SK-N-SH treated with all-trans-retinoic acid at 6 μM for 48 hours (cell line): ENCODE results near the gene DLG5.

ENCODE experiments used
- ATAC-seq: fragments of 200-7000 bp; cut with Tn5 transposase; 3 replicates; pipeline ENCODE4 v1.9.1; 2020; ENCODE audit warnings: mild to moderate bottlenecking, moderate library complexity
- BACH2 ChIP-seq: fragments of 250-450 bp; sonication (Bioruptor Pico); IDR thresholded peaks from 2 replicates; pipeline ENCODE4 v1.9.0; 2021; ENCODE audit warnings: mild to moderate bottlenecking, borderline replicate concordance
- CSDC2 ChIP-seq: fragments of 250-450 bp; sonication (Bioruptor Pico); IDR thresholded peaks from 2 replicates; pipeline ENCODE4 v1.5.0; 2020; ENCODE audit warnings: mild to moderate bottlenecking, moderate library complexity
- ISL1 ChIP-seq: fragments of 250-450 bp; sonication (Bioruptor Pico); IDR thresholded peaks from 2 replicates; pipeline ENCODE4 v2.1.2; 2022; ENCODE audit warnings: mild to moderate bottlenecking, moderate library complexity
- PPARA ChIP-seq: fragments of 250-450 bp; sonication (Bioruptor Pico); IDR thresholded peaks from 2 replicates; pipeline ENCODE4 v1.5.0; 2020; ENCODE audit warnings: mild to moderate bottlenecking, borderline replicate concordance
- RARB ChIP-seq: fragments of 250-450 bp; sonication (Bioruptor Pico); IDR thresholded peaks from 2 replicates; pipeline ENCODE4 v1.8.0; 2021; ENCODE audit warnings: mild to moderate bottlenecking, moderate library complexity
- SNAI2 ChIP-seq: fragments of 250-450 bp; sonication (Bioruptor Pico); IDR thresholded peaks from 2 replicates; pipeline ENCODE4 v1.5.0; 2020; ENCODE audit warnings: mild to moderate bottlenecking, moderate library complexity
- TOX ChIP-seq: fragments of 250-450 bp; sonication (Bioruptor Pico); IDR thresholded peaks from 2 replicates; pipeline ENCODE4 v1.8.0; 2021; ENCODE audit warnings: mild to moderate bottlenecking, moderate library complexity, borderline replicate concordance
- ZC3H10 ChIP-seq: fragments of 250-450 bp; sonication (Bioruptor Pico); IDR thresholded peaks from 2 replicates; pipeline ENCODE4 v1.5.1; 2021; ENCODE audit warnings: mild to moderate bottlenecking, moderate library complexity
- ZFP3 ChIP-seq: fragments of 250-450 bp; sonication (Bioruptor Pico); IDR thresholded peaks from 2 replicates; pipeline ENCODE4 v1.5.0; 2020; ENCODE audit warnings: mild to moderate bottlenecking, moderate library complexity
- ZNF565 ChIP-seq: fragments of 450-650 bp; formaldehyde crosslinking; conservative IDR thresholded peaks from 2 replicates; pipeline ENCODE4 v1.5.0; 2020; ENCODE audit warnings: low read depth, mild to moderate bottlenecking, moderate library complexity
- TF ChIP-seq, protein P1 (sequence below): fragments of 250-450 bp; sonication (Bioruptor Pico); IDR thresholded peaks from 2 replicates; pipeline ENCODE4 v1.5.0; 2020; ENCODE audit warnings: mild to moderate bottlenecking, moderate library complexity
- TF ChIP-seq, protein P2 (sequence below): fragments of 250-450 bp; sonication (Bioruptor Pico); IDR thresholded peaks from 2 replicates; pipeline ENCODE4 v1.5.1; 2020; ENCODE audit warnings: low read depth, mild to moderate bottlenecking, moderate library complexity
- TF ChIP-seq, protein P3 (sequence below): fragments of 250-450 bp; sonication (Bioruptor Pico); IDR thresholded peaks from 2 replicates; pipeline ENCODE4 v1.8.0; 2021; ENCODE audit warnings: low read depth, mild to moderate bottlenecking, moderate library complexity, borderline replicate concordance
- TF ChIP-seq, protein P4 (sequence below): fragments of 250-450 bp; sonication (Bioruptor Pico); IDR thresholded peaks from 2 replicates; pipeline ENCODE4 v1.5.1; 2021; ENCODE audit warnings: mild to moderate bottlenecking, moderate library complexity

The DLG5 gene

DNA sequence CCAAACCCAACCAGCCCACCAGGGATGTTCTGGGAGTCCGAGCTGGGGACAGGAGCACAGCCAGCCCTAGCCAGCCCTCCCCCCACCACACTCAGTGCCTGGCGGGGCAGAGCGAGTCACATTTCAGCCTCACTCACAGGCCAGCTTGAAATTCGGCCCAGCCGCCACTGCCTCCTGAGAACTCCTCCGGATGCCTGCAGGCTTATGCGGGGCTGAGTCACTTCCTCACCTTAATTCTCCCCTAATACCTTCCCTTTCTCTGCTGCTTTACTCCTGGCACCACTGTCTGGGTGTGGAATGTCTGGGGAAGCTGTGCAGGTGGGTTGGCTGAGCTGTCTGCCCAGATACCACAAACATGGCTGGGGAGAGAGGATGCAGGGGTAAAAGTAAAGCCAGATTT lies 22.6 kb upstream of the DLG5 start:
- TF ChIP-seq, protein P1, sequence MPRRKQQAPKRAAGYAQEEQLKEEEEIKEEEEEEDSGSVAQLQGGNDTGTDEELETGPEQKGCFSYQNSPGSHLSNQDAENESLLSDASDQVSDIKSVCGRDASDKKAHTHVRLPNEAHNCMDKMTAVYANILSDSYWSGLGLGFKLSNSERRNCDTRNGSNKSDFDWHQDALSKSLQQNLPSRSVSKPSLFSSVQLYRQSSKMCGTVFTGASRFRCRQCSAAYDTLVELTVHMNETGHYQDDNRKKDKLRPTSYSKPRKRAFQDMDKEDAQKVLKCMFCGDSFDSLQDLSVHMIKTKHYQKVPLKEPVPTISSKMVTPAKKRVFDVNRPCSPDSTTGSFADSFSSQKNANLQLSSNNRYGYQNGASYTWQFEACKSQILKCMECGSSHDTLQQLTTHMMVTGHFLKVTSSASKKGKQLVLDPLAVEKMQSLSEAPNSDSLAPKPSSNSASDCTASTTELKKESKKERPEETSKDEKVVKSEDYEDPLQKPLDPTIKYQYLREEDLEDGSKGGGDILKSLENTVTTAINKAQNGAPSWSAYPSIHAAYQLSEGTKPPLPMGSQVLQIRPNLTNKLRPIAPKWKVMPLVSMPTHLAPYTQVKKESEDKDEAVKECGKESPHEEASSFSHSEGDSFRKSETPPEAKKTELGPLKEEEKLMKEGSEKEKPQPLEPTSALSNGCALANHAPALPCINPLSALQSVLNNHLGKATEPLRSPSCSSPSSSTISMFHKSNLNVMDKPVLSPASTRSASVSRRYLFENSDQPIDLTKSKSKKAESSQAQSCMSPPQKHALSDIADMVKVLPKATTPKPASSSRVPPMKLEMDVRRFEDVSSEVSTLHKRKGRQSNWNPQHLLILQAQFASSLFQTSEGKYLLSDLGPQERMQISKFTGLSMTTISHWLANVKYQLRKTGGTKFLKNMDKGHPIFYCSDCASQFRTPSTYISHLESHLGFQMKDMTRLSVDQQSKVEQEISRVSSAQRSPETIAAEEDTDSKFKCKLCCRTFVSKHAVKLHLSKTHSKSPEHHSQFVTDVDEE: no peak
- TF ChIP-seq ZC3H10 (CRISPR knock-in tag) (no peak), ZNF565 (no peak), ZFP3 (no peak)
- TF ChIP-seq, all 23 proteins: peak for 0
- ATAC-seq: peak; percentile 94

DNA sequence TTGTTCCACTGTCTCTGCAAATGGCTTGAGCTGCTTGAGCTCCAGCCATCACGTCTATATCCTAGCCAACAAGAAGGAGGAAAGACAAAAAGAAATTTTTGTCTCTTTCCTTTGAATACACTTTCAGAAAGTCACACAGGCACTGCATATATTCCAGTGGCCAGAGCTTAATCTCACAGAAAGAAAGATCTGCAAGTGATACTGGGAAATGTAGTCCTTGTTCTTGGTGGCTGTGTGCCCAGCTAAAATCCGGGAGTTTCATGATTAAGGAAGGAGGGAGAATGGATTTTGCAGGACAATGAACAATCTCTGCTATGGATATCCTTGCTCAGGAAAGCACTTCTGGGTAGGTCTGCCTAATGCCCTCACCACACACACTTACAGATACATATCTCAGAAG lies 19.5 kb upstream of the DLG5 start:
- TF ChIP-seq PPARA (CRISPR knock-in tag) (no peak), TOX (no peak)
- TF ChIP-seq, protein P2, sequence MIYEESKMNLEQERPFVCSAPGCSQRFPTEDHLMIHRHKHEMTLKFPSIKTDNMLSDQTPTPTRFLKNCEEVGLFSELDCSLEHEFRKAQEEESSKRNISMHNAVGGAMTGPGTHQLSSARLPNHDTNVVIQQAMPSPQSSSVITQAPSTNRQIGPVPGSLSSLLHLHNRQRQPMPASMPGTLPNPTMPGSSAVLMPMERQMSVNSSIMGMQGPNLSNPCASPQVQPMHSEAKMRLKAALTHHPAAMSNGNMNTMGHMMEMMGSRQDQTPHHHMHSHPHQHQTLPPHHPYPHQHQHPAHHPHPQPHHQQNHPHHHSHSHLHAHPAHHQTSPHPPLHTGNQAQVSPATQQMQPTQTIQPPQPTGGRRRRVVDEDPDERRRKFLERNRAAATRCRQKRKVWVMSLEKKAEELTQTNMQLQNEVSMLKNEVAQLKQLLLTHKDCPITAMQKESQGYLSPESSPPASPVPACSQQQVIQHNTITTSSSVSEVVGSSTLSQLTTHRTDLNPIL (CRISPR knock-in tag): no peak
- TF ChIP-seq, all 23 proteins: peak for 0
- ATAC-seq: no peak

DNA sequence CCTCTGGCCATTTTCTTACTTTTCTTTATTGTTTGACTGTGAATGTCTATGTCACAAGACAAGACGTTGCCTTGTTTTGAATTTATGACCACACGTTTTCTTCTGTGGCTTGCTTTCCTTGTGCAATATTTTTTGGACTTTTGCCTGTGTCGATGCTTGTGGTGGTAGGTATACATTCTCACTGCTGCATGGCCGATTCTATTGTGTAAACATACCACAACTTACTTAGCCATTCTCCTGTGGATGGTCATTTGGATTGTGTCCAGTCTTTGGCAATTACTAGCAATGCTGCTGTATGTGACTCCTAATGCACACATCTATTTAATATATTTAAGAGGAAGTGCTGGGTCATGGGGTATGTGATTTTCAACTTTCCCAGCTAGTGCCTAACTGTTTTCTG lies 18.0 kb upstream of the DLG5 start:
- no peak for TF ChIP-seq RARB
- no peak for TF ChIP-seq ZC3H10 (CRISPR knock-in tag)
- no peak for ATAC-seq

DNA sequence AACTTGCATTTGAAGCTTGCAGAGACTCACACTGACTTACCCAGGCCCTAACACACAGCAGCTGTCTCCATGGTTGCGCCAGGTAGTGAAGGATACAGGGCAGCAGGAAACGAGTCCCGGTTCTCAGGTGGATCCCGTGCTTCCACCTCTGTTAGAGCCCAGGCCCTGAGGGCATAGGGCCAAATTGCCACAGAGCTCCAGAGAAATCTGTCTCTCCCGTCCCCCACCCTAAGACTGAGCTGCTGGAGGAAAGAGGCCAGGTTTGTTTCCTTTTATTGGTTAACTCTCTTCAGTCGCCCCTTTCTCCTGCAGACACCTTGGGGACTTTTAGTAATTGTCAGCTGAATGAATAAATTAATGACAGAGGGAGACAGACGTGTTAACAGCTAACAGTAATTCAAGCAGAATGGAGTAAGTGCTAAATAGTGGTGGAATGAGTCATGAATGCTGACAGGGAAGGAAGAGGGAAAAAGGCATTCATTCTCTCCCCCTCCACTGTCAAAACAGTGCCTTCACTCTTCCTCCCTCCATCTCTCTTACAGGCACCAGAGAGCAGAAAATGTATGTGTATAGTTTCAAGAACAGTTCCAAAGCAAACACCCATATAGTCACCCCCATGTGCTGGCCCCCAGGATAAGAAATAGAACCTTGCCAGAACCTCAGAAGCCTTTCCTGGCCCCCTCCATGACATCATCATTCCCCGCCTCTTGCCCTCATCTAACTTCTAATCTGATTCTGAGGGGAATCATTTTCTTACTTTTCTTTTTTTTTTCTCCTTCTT lies 16.8 kb upstream of the DLG5 start:
- ATAC-seq: peak; percentile 88

More for the DNA sequence above, 16.8 kb upstream of the DLG5 start:
- TF ChIP-seq SNAI2 (CRISPR knock-in tag) (no peak), RARB (no peak), ISL1 (CRISPR knock-in tag) (no peak), CSDC2 (CRISPR knock-in tag) (no peak), TOX (no peak), BACH2 (CRISPR knock-in tag) (no peak)
- TF ChIP-seq, protein P2 (CRISPR knock-in tag): no peak
- TF ChIP-seq, protein P1: no peak
- TF ChIP-seq, protein P3, sequence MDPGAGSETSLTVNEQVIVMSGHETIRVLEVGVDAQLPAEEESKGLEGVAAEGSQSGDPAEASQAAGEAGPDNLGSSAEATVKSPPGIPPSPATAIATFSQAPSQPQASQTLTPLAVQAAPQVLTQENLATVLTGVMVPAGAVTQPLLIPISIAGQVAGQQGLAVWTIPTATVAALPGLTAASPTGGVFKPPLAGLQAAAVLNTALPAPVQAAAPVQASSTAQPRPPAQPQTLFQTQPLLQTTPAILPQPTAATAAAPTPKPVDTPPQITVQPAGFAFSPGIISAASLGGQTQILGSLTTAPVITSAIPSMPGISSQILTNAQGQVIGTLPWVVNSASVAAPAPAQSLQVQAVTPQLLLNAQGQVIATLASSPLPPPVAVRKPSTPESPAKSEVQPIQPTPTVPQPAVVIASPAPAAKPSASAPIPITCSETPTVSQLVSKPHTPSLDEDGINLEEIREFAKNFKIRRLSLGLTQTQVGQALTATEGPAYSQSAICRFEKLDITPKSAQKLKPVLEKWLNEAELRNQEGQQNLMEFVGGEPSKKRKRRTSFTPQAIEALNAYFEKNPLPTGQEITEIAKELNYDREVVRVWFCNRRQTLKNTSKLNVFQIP (CRISPR knock-in tag): no peak
- TF ChIP-seq, protein P4, sequence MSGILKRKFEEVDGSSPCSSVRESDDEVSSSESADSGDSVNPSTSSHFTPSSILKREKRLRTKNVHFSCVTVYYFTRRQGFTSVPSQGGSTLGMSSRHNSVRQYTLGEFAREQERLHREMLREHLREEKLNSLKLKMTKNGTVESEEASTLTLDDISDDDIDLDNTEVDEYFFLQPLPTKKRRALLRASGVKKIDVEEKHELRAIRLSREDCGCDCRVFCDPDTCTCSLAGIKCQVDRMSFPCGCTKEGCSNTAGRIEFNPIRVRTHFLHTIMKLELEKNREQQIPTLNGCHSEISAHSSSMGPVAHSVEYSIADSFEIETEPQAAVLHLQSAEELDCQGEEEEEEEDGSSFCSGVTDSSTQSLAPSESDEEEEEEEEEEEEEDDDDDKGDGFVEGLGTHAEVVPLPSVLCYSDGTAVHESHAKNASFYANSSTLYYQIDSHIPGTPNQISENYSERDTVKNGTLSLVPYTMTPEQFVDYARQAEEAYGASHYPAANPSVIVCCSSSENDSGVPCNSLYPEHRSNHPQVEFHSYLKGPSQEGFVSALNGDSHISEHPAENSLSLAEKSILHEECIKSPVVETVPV (CRISPR knock-in tag): no peak
